ENCODE measurements around the gene DCDC2B.
"Not testable (repeated sequence)": the region's sequence is repeated elsewhere in the genome, so short reads cannot be mapped to it uniquely, and the experiment has no call there.

The DCDC2B gene

DNA sequence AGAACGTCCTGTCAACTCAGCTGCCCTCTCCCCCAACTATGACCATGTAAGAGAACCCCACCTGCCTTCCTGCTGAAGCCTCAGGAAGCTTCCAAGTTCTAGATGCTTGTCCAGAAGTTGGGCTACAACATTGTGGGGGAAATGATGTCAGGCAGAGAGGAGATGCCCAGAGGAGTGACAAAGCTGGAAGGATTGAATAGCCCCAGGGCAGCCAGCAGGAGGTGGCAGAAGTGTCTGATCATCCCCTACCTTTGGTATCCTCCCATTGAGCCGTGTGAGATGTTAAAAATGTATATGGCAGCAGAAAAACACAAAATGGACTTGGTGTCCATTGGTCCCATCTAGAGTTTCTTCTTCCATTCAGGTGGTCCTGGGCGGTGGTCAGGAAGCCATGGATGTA, 19.9 kb downstream of the DCDC2B start:
- no peak for DNase-seq

DNA sequence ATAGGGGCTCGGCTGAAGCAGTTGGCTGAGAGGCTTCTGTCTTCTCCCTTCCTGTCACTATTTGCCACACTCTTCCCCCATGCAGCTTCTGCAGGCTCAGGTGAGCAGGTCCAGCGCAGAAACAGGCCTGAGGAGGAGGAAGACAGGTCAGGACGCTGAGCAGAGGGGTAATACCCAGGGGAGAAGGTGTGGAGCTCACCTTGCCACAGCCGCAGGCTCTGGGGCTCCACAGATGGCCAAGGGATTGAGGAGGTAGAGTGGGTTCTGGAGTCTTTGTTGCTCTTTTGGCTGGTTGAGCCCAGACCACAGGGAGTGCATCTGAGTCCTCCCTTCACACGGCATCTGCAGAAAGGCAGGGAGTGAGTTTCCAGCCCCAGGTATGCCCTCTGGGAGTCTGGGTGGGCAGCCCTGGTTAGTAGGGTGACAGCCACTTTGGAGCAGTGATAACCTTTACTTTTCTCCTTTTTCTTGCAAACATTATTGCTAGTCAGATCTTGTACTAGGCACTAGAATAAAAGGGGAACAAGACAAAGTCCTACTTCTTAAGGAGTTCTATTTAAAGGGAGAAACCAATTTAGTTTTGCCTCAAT, 23.0 kb downstream of the DCDC2B start:
- DNase-seq = no peak

DNA sequence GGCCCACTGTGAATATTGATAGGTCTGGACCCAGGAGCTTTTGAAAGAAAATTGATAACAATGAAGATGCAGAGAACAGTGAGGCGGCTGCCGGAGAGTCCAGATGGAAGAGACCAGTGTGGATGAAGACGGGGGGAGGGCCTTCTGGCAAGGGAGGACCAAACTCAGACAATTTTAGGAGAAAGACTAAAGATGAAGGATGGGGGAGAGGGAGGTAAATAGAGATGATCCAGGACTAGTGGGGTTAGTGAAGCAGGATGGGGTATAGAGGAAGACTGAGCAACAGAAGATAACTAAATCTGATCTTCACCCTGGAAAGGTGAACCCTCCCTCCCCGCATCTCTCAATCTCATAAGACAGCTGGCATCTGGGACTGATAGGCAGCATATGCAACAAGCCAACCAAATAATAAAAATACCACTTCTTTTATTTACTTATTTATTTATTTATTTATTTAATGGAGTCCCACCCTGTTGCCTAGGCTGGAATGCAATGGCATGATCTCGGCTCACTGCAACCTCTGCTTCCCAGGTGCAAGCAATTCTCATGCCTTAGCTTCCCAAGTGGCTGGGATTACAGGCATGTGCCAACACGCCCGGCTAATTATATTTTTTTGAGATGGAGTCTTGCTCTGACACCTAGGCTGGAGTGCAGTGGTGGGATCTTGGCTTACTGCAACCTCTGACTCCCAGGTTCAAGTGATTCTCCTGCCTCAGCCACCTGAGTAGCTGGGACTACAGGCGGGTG, 23.8 kb downstream of the DCDC2B start:
- no peak for DNase-seq

- no peak for DNase-seq
These were observed 25.9 kb downstream of the DCDC2B start for GRCh38 chr1:32234792-32235191.

- no peak for DNase-seq
These were observed 30.4 kb downstream of the DCDC2B start for GRCh38 chr1:32239337-32239736.

DNA sequence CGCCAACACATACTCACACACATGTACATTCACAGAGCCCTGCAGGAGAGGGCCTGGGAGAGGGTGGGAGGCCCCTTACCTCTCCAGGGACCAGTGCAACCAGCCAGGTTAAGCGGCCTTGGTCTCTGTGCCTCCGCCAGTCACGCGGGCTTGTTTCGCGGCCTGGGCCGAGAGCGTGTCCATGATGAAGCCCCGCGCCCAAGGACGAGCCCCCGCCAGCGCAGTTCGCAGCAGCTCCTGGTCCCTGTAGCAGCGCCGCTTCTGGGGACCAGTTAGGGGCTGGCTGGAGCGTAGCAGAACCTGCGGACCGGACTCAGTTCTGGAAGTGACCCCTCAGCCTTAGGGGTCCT, 30.9 kb downstream of the DCDC2B start:
- no peak for DNase-seq

DNA sequence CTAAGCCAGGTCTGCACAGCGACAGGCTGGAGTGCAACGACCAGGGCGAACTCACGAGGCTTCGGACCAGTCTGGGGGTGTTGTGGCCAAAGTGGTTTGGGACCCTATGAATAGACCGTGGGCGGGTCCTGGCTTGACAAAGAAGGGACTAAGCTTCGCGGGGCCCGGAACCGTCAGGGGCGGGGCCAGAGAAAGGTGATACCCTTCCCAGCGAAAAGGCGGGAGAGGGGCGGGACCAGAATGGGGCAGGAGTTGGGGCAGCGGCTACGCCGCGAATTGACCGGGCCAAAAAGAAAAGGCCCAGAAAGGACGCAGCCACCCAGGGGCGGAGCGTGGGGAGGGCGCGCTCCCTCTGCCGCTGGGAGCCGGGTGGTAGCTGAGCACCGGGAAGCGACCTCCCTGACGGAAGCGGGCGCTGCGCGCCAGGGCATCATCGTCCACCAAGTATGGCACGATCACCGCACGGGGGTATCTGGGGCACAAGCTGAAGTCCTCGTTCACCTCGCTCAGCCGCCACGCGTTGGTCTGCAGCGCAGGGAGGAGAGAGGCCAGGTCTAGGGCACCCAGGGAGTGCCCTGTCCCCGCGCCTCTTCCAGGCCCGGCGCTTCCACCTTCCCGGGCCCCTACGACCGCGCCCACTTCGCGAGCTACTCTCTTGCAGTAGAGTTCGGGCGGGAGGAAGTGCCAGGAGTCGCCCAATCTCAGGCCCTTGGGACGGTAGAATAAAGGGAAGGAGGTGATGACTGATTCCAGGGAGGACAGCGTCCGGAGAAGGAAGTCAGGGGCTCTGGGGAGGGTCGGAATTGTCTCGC, 31.5 kb downstream of the DCDC2B start:
- DNase-seq = peak; percentile 44 to 61

GRCh38 chr1:32241001-32241763, 32.3 kb downstream of the DCDC2B start:
- DNase-seq = peak; percentile 39 to 53

DNA sequence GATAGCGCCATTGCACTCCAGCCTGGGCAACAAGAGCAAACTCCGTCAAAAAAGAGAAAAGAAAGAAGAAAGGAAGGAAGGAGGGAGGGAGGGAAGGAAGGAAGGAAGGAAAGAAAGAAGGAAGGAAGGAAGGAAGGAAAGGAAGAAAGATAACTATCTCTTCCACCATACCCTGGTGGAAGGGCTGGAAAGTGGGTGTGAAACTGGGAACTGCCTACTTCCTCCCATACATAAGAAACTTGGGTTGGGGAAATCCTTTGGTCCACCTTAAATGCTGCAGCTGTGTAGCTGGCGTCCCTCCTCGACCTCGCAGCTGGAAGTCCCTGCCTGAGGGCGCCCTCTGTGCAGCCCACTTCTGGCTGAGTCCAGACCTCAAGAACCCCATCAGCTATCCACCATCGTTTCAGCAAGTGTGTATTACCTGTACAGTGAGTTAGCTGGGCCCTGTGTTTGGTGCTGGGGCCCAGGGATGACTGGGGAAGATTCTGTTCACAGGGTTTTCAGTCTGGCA, 33.5 kb downstream of the DCDC2B start:
- no peak for DNase-seq

- DNase-seq = no peak
These were observed 38.0 kb downstream of the DCDC2B start, which contains the start of gene FAM167B for GRCh38 chr1:32246888-32247273. FAM167B (plus strand) TSS chr1:32247222; CDS start chr1:32247422, 200 bp downstream.

- no peak for DNase-seq
These were observed 38.6 kb downstream of the DCDC2B start for GRCh38 chr1:32247452-32247851.

DNA sequence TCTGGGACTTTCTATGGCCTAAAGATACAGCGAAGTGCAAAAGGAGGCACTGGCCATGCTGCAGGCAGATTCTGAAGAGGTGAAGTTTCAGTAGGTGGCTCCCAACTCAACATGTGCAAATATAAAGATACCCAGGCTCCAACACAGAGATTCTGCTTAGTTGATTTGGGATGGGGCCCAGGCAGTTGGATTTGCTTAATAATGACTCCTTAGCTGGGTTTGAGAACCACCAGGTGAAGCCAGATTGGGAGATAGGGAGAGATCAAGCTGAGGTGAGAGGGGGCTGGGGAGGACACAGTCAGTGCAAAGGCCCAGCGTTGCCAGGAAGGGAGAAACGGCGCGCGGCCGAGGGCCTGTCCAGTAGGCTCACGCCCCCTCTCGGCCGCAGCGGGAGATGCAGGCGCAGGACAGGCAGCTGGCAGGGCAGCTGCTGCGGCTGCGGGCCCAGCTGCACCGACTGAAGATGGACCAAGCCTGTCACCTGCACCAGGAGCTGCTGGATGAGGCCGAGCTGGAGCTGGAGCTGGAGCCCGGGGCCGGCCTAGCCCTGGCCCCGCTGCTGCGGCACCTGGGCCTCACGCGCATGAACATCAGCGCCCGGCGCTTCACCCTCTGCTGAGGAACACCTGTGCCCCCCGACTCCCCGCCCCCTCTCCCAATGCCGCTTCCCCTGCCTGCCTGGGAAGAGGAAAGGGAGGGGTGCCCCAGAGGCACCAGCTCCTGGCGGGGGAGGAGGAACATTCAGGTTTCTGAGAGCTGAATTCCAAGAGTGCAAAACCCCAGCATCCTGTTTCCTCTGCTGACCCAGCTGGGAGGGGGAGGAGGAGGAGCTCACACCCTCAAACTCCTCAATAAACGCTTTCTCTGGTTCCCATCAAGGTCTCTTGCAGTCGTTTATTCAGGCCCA, 39.3 kb downstream of the DCDC2B start:
- peak; percentile 83 to 90 for DNase-seq

GRCh38 chr1:32249831-32250525, 41.1 kb downstream of the DCDC2B start:
- peak; percentile 76 to 79 for DNase-seq

GRCh38 chr1:32250893-32251716, 42.2 kb downstream of the DCDC2B start, which contains the start of gene LCK:
LCK (plus strand) TSS chr1:32251265; CDS start chr1:32274330, 23,065 bp downstream.
- peak; percentile 73 to 80 for DNase-seq

GRCh38 chr1:32255072-32256071, 46.5 kb downstream of the DCDC2B start:
- DNase-seq = no peak

- no peak for DNase-seq
These were observed 47.8 kb downstream of the DCDC2B start for GRCh38 chr1:32256473-32257226.

DNA sequence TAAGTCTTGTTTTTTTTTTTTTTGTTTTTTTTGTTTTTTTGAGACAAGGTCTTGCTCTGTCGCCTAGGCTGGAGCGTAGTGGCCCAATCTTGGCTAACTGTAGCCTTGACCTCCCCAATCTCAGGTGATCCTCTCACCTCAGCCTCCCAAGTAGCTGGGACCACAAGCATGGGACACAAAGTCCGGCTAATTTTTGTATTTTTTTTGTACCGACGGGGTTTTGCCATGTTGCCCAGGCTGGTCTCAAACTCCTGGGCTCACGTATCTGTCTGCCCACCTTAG, 48.3 kb downstream of the DCDC2B start:
- no peak for DNase-seq

DNA sequence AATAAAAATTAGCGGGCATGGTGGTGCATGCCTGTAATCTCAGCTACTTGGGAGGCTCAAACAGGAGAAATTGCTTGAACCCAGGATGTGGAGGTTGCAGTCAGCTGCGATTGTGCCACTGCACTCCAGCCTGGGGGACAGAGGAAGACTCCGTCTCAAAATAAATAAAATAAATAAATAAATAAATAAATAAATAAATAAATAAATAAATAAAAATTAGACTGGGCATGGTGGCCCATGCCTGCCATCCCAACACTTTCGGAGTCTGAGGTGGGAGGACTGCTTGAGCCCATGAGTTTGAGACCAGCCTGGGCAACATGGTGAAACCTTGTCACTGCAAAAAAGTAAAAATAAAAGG, 54.3 kb downstream of the DCDC2B start:
- not testable (repeated sequence) for DNase-seq
